NCI-H146 treated with DMSO at 0.1 percent for 48 hours (cell line): Measurements from ENCODE around the gene CDC14B.
"Not testable (repeated sequence)": the region's sequence is repeated elsewhere in the genome, so short reads cannot be mapped to it uniquely, and the experiment has no call there.

Experiments used
- DNase-seq: peaks from one replicate; lab custom pipeline; 2025; ENCODE audit not compliant: unreplicated experiment; lab: John Stamatoyannopoulos, UW

Gene CDC14B

DNA sequence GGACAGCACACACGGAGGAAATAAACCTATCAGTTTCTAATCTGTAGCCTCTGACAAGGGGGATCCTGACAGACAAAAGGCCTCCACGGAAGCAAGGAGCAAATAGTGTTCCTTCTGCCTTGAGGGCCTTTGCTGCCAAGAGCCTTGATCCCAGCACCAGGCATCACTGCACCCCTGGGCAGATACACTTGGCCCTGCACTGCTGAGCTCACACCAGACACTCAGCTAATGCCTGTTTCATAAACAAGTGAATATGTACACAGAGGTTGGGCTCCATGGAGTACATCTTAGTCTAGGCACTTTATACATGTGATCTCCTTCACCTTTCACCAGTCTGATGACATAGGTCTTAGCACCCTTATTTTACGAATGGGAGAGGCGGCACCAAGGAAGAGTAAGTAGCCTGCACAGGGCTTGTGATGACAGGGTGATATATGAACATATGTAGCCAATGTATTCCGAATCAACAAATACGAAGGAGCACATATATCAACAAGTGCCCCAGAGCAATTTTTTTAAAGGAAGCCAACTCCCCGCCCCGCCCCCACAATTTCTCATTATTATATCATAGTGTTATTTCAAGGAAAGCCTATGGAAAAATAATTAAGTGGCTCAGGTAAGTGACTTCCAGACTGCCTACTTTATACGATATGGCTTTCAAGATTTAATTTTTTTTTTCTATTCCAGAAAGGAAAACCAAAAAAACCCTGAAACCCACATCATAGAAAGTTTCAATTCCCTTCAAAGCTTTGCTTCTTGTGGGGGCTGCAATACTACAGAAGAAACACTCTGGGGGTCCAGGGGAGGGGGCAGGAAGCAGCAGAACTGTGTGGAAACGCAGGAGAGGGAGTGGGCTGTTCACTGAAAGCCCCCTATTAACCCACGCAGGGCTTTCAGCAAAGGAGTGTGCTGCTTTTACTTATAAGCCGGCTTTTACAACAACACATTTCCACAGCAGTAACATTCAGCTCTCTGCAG is 32.0 kb downstream of the CDC14B start:
- no peak for DNase-seq

DNA sequence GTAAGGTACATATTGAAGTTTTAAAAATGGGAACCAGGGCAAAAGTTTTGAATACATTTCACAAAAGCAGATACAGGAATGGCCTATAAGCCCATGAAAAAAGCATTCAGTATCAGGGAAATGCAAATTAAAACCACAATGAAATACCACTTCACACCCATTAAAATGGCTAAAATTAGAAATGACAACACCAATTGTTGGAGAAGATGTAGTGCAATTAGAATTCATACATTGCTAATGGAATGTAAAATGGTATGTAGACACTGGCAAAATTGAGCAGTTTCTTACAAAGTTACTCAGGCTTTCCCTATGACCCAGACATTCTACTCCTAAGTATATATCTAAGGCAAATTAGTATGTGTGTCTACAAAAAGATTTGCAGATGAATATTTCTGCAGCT is 34.2 kb downstream of the CDC14B start:
- DNase-seq, result no peak

DNA sequence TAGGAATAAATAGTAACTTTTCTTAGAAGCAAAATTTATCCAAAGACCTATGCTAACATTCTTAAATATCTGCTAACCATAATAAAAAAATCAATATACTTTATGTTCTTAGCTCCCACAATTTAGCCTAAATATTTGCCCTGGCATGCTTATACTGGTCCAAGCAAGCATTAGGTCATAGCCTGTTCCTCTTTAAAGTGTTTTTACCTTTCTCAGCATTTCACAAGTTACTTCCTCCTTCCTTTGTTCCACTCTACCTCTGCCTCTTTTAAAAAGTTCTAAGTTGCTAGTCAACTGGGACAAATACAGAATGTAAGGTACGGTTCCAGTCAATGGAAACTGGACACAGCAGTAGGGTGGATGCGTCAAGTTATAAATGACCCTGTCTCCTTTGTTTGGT is 37.4 kb downstream of the CDC14B start:
- DNase-seq, result not testable (repeated sequence)

DNA sequence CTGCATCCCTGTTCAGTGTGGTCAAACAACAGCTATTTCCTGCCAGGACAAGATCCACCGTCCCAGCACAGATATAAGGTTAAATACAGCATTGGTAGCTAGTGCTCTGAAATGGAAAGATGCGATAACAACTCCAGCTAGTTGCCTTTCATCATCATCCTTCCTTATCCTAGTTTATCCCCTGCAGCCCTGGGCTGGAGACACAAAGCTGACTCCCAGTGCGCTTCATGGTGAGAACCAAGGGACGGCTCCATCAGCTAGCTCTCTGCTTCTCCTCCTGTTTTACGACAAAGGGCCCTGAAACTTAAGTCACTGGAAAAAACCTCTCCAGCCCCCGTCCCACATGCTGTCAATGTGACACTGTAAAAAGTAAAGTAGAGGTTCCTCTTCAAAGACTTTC is 37.9 kb downstream of the CDC14B start:
- DNase-seq, result no peak

DNA sequence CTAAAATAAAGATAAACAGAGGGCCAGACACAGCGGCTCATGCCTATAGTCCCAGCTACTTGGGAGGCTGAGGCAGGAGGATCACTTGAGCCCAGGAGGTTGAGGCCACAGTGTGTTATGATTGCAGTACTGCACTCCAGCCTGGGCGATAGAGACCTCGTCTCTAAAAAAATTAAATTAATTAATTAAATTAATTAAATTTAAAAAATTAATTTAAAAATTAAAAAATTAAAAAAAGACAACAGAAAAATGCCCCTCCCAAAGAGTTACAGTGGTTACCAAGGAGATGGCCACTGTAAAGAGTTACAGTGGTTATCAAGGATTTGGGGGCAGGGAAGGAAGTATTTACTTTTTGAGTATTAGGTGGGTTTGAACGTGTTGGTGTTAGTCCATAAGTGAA is 38.3 kb downstream of the CDC14B start:
- DNase-seq, result no peak

DNA sequence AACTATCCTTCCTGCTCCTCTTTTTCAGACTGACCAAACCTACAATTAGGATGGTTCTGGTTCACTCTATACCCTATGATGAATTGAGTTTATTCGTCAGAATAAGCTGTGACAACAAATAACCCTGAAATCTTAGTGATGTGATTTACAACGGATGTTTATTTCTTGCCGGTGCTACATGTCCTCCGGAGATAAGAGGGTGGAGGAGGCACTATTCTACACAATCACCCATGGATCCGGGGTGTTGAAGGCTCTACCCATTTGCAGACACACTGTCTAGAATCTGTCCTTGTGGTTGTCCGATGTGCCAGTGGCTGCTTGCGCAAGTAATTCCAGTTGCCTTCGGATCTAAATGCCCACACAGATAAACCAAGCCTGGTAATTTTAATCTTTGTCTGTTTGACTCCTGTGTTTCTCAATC is 44.7 kb downstream of the CDC14B start:
- DNase-seq, result no peak

DNA sequence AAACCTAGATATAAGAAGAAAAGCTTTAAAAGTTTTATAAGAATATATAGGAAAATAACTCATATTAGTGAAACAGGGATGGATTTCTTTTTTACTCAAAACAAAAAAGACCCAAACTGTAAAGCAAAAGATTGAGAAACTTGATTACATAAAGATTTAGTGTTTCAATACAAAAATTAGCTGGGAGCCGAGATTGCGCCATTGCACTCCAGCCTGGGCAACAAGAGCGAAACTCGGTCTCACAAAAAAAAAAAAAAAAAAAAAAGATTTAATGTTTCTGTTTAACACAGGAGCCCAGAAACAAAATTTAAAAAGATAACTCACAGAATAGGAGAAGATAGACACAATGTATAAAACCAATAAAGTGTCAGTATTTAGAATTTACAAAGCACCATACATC is 45.2 kb downstream of the CDC14B start:
- DNase-seq, result no peak

DNA sequence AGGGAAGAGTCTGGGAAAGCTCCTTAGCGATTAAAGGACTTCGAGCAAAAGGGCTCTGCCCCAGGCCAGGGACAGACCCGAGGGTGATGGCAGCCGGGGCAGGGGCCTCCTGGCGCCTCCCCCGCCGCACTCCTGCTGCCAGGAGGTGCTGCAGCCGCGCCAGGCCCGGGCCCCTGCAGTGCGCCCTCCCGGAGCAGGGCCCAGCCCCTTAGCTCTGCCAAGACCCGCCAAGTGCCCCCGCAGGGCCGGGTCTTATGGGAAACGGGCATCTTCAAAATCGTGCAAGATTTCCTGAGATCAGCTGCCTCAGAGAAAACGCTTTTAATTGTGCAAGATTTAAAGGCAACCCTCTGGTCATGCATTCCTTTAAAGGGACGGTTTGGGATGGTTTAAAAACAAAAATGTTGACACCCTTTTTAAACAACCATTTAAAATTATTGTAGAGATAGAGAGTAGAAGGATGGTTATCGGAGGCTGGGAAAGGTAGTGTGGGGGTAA is 52.4 kb downstream of the CDC14B start:
- no peak for DNase-seq

DNA sequence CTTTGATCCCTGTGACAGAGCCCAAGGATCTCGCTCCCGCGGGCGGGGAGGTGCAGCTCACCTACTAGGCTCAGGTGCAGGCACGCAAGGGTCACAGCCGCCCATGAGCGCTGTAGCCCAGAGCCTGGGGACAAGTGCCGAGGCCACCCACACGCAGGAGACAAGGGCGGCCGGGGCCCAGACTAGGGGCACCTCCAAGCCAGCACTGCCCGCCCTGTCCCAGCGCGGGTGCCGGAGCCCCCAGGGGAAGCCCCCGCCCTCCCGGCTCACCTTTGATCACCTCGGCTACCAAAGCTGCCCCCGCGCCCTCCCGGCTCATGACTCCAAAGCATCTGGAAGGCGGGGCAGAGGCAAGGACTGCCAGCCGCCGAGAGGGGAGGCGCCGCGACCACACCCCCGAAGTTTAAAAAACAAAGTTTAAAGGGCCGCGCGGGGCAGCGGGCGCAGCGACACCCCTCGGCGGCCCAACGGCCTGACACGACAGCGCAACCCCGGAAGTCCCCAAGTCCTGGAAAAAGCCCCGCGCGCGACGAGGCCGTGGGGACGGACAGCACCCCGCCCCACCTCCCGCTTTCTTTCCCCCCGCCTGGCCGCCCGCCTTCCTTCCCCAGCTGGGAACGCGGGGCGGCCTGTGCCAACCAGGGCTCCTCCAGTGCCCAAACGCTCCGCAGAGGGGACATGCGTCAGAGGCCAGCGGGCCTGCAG is 53.0 kb downstream of the CDC14B start:
- DNase-seq, result no peak

DNA sequence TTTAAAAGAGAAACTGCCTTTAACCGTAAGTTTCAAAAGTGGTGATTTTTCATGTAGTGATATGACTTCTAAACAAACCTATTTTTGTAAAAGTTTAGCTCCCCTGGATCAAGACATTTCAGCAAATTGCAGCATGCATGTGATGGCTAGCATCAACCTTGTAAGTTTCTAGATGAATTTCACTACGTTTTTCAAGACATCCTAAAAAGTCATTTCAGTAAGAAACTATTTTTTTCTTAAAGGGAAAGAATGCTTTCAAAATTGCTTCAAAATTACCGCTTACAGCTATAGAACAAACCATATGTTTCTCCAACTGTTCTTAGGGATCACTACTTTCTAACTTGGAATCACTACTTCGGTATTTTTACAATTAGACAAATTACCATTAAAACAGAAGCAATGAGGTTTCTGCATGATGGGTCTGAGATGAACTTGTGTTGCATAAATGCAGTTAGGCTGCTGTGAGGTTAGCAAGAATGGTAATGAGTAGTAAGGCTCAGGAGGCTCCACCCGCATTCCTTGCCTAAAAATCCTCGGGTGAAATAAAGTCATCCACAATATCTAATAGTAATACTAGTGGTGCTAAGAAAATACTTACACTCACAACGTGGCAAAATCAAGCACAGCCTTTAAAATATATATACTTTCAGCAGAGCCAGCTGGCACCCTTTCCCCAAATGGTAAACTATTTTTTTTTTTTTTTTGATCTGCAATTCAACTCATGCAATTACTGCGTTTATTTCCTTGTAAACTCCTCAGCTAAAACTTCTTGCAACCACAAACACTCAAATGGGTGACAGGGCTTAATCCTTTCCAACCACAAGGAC is 53.8 kb downstream of the CDC14B start:
- DNase-seq, result no peak

DNA sequence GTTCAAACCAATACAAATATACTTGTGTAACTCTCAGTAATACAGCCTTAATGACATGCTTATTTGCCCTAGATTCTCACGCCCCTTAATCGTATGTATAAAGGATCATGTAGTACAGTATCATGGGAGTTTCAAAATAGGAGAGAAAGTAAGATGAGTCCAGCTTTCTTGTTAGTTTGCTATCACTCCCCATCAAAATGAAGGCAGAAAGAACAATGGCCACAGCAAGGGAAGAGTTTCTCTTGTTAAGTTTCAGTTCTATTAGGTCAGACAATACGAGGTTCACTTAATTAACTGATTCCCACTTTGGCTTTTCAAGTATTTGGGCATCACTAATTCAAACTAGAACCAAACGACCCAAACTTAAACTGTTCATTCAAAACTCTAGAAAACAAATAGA is 55.4 kb downstream of the CDC14B start:
- no peak for DNase-seq

DNA sequence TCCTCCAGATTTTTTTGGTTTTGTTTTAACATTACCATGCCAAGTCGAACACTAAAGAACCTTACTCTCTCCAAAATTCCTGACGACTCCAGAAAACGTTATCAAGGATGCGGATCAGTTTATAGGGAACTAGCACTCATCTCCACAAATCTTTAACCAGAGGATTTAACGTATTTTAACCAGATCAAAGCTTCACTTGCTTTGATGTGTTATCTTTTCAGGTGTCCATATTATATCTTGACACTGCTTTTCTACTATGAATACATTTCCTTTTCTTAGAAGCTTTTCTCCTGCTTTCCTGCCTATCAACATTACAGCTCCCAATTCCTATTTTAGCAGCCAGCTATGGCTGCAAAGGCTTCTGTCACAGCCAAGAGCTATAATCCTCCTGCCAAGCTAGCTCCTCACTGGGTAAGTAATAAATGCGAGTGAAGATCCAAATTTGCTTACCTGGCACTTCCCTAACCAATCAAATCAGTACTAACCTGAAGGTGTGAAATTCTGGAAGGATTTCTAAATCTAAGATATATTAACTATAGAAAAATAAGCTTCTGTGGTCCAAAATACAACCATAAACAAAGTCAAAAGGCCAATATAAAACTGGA is 60.2 kb downstream of the CDC14B start:
- DNase-seq, result no peak

DNA sequence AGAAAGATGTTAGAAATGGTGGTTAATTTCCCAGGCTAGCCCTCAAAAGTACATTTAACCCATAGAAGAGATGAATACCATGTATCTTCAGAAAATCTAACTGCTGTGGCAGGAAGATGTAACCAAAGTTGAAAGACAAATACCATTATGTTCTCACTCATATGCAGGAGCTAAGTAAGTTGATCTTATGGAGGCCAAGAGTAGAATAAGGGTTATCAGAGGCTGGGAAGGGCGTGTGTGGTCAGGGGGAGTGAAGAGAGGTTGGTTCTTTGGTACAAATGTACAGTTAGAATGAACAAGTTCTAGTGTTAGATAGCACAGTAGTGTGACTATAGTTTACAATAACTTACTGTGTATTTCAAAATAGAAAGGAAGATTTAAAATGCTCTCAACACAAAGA is 61.7 kb downstream of the CDC14B start:
- no peak for DNase-seq

DNA sequence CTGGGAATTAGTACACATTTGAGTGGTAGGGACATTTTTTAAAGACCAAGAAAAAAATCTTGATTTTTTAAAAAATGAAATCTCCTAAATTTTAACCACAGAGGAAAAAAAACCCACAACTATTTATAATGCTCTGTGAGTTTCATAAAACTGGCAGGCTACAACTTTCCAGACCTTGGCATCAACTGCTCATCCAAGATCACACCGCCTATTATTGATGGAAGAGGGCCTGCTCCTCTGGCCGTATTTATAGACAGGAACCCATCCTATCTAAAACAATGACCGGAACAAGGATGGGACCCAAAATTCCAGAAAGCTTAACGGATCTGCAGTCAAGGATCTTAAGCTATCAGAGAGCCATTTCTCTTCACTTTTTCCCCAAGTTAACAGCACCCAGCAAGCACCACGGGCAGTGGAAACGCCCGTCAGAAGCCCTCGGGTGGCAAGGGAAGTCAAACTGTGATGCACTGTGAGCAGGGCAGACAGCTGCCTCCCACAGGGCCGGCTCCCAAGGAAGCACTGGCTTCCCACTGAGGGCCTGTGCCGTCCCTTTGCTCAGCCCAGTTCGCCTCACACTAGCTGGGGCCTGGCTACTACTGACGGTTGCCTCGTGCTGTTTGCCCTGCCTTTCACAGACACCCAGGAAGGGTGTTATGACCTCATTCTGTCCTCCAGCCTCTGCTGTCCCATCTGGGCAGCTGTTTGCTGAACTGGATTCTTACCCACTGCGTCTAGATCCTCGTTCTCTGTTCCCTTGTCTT is 62.8 kb downstream of the CDC14B start:
- no peak for DNase-seq

DNA sequence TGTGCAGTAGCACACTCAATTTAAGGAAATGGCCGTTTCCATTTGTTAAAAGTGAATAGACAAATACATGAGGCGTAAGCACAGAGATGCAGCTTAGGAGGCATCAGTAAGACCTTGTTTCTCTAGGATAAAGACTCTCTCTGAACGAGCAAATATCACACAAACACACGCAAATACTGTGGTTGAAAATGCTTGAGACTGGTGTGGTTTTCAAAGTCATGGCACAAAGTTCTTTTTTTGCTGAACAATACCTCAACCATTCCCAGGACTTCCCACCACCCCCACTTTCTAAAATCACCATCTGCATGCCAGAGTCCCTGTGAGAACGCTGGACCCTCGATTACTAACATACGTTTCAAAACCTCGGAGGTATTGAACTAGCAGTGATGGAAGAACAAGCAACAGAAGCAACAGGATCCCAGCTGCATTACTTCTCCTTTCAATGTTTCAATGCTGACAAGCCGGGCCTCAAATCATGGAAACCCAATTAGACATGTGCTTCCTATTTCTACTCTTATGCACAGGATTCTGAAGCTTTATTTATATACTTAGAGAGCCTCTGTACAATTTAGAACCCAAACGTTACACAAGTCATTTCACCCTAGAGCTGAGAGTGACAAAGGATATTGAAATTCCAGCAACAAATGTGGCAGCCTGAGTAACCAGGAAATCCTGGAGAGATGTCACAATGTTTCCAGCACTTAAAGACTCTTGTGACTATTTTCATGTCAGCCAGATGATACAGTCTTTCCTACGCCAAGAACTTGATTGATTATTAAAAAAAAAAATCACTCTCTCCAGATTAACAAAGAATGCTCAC is 63.9 kb downstream of the CDC14B start:
- DNase-seq, result no peak

DNA sequence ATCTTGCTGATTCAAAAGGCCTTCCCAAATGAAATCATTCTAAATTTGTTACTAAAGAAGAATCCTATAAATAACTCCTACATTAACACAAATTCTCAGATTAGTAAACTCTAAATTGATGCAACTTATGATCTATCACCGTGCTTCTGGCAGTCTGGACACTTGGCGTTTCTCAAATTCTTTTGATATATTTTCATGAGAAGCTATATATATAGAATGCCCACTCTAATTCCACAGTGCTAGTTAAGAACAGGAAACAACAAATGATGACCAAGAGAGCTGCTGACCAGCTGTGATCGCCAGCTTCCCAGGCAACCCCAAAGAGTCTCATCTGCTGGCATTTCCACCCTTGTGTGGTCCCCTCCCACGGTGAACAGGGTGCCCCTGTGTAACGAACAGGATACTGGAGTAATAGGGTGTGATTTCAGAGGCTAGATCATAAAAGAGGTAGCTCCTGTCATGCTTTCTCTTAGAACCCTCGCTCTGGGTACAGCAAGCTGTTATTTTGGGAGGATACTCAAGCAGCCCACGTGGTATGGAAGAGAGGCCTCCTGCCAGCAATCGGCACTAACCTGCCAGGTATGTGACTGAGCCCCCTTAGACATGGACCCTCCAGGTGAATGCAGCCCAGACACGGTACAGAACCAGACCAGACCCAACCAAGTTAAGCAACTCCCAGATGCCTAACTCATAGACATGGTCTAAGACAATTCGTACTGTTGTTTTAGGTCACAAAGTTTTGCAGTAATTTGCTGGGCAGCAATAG is 64.7 kb downstream of the CDC14B start:
- no peak for DNase-seq

DNA sequence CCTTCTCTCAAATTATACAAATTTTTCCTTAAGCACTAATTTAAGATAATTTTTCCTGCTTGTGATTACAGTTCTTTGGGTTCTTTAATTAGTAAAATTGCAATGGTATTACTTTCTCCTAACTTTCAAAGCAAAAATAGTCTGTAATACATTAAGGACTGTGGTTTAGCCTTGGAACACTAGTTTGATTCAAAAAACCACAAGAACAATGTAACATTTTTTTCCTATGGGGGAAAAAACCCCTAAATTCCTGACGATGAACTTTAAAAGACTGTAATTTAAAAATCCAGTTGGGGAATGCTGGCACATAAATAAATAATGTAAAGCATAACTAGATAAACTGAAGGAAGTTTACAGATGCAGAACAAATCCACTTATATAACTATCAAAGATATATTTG is 65.3 kb downstream of the CDC14B start:
- DNase-seq, result no peak

DNA sequence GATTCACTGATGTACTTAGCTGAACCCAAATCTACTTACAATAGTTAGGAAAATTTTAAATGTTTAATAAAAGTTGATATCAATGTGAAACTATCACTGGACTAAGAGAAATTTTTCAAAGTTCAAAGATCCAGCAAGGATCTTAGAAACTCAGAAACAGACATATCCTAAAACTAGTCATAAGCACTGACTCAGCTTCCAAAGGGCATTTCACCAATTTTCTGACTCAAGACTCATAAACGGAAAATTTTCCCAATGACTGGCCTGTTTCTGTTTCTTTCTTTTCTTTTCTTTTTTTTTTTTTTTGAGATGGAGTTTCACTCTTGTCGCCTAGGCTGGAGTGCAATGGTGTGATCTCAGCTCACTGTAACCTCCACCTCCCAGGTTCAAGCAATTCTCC is 66.6 kb downstream of the CDC14B start:
- no peak for DNase-seq

DNA sequence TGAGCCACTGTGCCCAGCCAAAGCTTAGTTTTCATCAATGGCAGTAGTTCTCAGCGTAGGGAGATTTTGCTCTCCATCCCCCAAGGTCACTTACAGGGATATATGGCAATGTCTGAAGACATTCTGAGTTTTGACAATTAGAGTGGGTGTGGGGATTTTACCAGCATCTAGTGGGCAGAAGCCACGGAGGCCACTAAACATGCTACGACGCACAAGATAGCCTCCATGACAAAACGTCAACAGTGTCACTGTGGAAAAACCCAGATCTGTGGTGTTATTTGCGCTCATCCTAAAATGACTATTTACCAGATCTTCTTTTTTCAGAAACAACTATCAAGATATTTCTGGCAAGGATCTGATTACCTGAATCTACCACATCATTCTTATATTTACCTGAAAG is 68.2 kb downstream of the CDC14B start:
- no peak for DNase-seq
